ENCODE data around the gene VWDE. TPM values are rescaled to one million over a fixed set of nuclear protein-coding genes. Genes with fewer than 3 reads are reported as not detected.
"Not testable (repeated sequence)": the region's sequence is repeated elsewhere in the genome, so short reads cannot be mapped to it uniquely, and the experiment has no call there.

Gene VWDE
- total and polyA plus RNA-seq, 9 donors: 0.79 to 5.8 (median 2.3) TPM

GRCh38 chr7:12402365-12402725 lies 1.3 kb downstream of the VWDE start:
- Histone ChIP-seq H3K4me3 (ENCODE audit: low read length) (no peak overlapping the region), H3K27me3 (ENCODE audit: control insufficient read depth, insufficient read depth, low read length) (peaks cover 13% of the 10 kb centered on the region), H3K9me3 (replicated peaks; ENCODE audit: control insufficient read depth, low read depth, low read length) (peaks cover 4% of the 10 kb centered on the region), H3K27ac (ENCODE audit: low read length) (no peak overlapping the region), H3K4me1 (ENCODE audit: control insufficient read depth, insufficient read depth, low read length) (peaks cover 4% of the 10 kb centered on the region), H3K36me3 (ENCODE audit: control insufficient read depth, insufficient read depth, low read length) (no peaks in the 10 kb centered on the region)
- no CpG with 5 or more reads among the region's 3 CpGs for WGBS (ENCODE audit: insufficient coverage)
- DNase-seq: no peak

GRCh38 chr7:12401538-12402364 lies 1.9 kb downstream of the VWDE start:
- WGBS (ENCODE audit: insufficient coverage): no CpG with 5 or more reads among the region's 9 CpGs
- no peak for DNase-seq
- Histone ChIP-seq H3K27me3 (ENCODE audit: control insufficient read depth, insufficient read depth, low read length) (peaks cover 13% of the 10 kb centered on the region), H3K4me1 (ENCODE audit: control insufficient read depth, insufficient read depth, low read length) (peaks cover 4% of the 10 kb centered on the region), H3K9me3 (replicated peaks; ENCODE audit: control insufficient read depth, low read depth, low read length) (peaks cover 4% of the 10 kb centered on the region), H3K36me3 (ENCODE audit: control insufficient read depth, insufficient read depth, low read length) (no peaks in the 10 kb centered on the region), H3K27ac (ENCODE audit: low read length) (no peak overlapping the region), H3K4me3 (ENCODE audit: low read length) (no peak overlapping the region)

GRCh38 chr7:12398186-12398585 lies 5.5 kb downstream of the VWDE start:
- H3K4me3 ChIP-seq (ENCODE audit: low read length): no peak overlapping the region
- DNase-seq: no peak
- H3K27ac ChIP-seq (ENCODE audit: low read length): no peak overlapping the region
- H3K36me3 ChIP-seq (ENCODE audit: control insufficient read depth, insufficient read depth, low read length): no peaks in the 10 kb centered on the region
- peaks cover 4% of the 10 kb centered on the region for H3K9me3 ChIP-seq (replicated peaks; ENCODE audit: control insufficient read depth, low read depth, low read length)
- H3K4me1 ChIP-seq (ENCODE audit: control insufficient read depth, insufficient read depth, low read length): peaks cover 1% of the 10 kb centered on the region
- H3K27me3 ChIP-seq (ENCODE audit: control insufficient read depth, insufficient read depth, low read length): peaks cover 3% of the 10 kb centered on the region

GRCh38 chr7:12397671-12398070 lies 6.0 kb downstream of the VWDE start:
- H3K4me3 ChIP-seq (ENCODE audit: low read length): no peak overlapping the region
- no peaks in the 10 kb centered on the region for H3K36me3 ChIP-seq (ENCODE audit: control insufficient read depth, insufficient read depth, low read length)
- WGBS (ENCODE audit: insufficient coverage): 100% methylated on average over 1 of the region's 4 CpGs
- peaks cover 4% of the 10 kb centered on the region for H3K9me3 ChIP-seq (replicated peaks; ENCODE audit: control insufficient read depth, low read depth, low read length)
- no peaks in the 10 kb centered on the region for H3K4me1 ChIP-seq (ENCODE audit: control insufficient read depth, insufficient read depth, low read length)
- no peak overlapping the region for H3K27ac ChIP-seq (ENCODE audit: low read length)
- no peak for DNase-seq
- H3K27me3 ChIP-seq (ENCODE audit: control insufficient read depth, insufficient read depth, low read length): peaks cover 2% of the 10 kb centered on the region

GRCh38 chr7:12396670-12397069 lies 7.0 kb downstream of the VWDE start:
- not testable (repeated sequence) for H3K4me1 ChIP-seq (ENCODE audit: control insufficient read depth, insufficient read depth, low read length); H3K27me3 ChIP-seq (ENCODE audit: control insufficient read depth, insufficient read depth, low read length); H3K4me3 ChIP-seq (ENCODE audit: low read length); DNase-seq; H3K27ac ChIP-seq (ENCODE audit: low read length); H3K9me3 ChIP-seq (replicated peaks; ENCODE audit: control insufficient read depth, low read depth, low read length); H3K36me3 ChIP-seq (ENCODE audit: control insufficient read depth, insufficient read depth, low read length)
- no CpG with 5 or more reads among the region's 1 CpG for WGBS (ENCODE audit: insufficient coverage)

- WGBS (ENCODE audit: insufficient coverage): 89% methylated on average over 1 of the region's 5 CpGs
- Histone ChIP-seq H3K27ac (ENCODE audit: low read length) (no peak overlapping the region), H3K27me3 (ENCODE audit: control insufficient read depth, insufficient read depth, low read length) (no peaks in the 10 kb centered on the region), H3K4me3 (ENCODE audit: low read length) (no peak overlapping the region), H3K4me1 (ENCODE audit: control insufficient read depth, insufficient read depth, low read length) (no peaks in the 10 kb centered on the region), H3K36me3 (ENCODE audit: control insufficient read depth, insufficient read depth, low read length) (no peaks in the 10 kb centered on the region), H3K9me3 (replicated peaks; ENCODE audit: control insufficient read depth, low read depth, low read length) (no peaks in the 10 kb centered on the region)
- DNase-seq: no peak
Measured at GRCh38 chr7:12391922-12392615, 11.6 kb downstream of the VWDE start.

GRCh38 chr7:12389089-12389700 lies 14.5 kb downstream of the VWDE start:
- H3K36me3 ChIP-seq (ENCODE audit: control insufficient read depth, insufficient read depth, low read length): no peaks in the 10 kb centered on the region
- peaks cover 2% of the 10 kb centered on the region for H3K4me1 ChIP-seq (ENCODE audit: control insufficient read depth, insufficient read depth, low read length)
- WGBS (ENCODE audit: insufficient coverage): no CpG with 5 or more reads among the region's 1 CpG
- no peak overlapping the region for H3K4me3 ChIP-seq (ENCODE audit: low read length)
- H3K27me3 ChIP-seq (ENCODE audit: control insufficient read depth, insufficient read depth, low read length): no peaks in the 10 kb centered on the region
- H3K27ac ChIP-seq (ENCODE audit: low read length): no peak overlapping the region
- no peaks in the 10 kb centered on the region for H3K9me3 ChIP-seq (replicated peaks; ENCODE audit: control insufficient read depth, low read depth, low read length)
- DNase-seq: peak; percentile 61

- Histone ChIP-seq H3K4me3 (ENCODE audit: low read length) (no peak overlapping the region), H3K36me3 (ENCODE audit: control insufficient read depth, insufficient read depth, low read length) (no peaks in the 10 kb centered on the region), H3K4me1 (ENCODE audit: control insufficient read depth, insufficient read depth, low read length) (peaks cover 2% of the 10 kb centered on the region), H3K27ac (ENCODE audit: low read length) (no peak overlapping the region), H3K9me3 (replicated peaks; ENCODE audit: control insufficient read depth, low read depth, low read length) (no peaks in the 10 kb centered on the region), H3K27me3 (ENCODE audit: control insufficient read depth, insufficient read depth, low read length) (no peaks in the 10 kb centered on the region)
- 53% methylated on average over 2 of the region's 5 CpGs for WGBS (ENCODE audit: insufficient coverage)
- DNase-seq: no peak
Measured at GRCh38 chr7:12386313-12386740, 17.3 kb downstream of the VWDE start.

- no peaks in the 10 kb centered on the region for H3K36me3 ChIP-seq (ENCODE audit: control insufficient read depth, insufficient read depth, low read length)
- no peaks in the 10 kb centered on the region for H3K27me3 ChIP-seq (ENCODE audit: control insufficient read depth, insufficient read depth, low read length)
- no peak for DNase-seq
- WGBS (ENCODE audit: insufficient coverage): no CpG with 5 or more reads among the region's 2 CpGs
- H3K27ac ChIP-seq (ENCODE audit: low read length): no peak overlapping the region
- no peaks in the 10 kb centered on the region for H3K9me3 ChIP-seq (replicated peaks; ENCODE audit: control insufficient read depth, low read depth, low read length)
- peaks cover 2% of the 10 kb centered on the region for H3K4me1 ChIP-seq (ENCODE audit: control insufficient read depth, insufficient read depth, low read length)
- H3K4me3 ChIP-seq (ENCODE audit: low read length): no peak overlapping the region
Measured at GRCh38 chr7:12385364-12385786, 18.3 kb downstream of the VWDE start.

- Histone ChIP-seq H3K27ac (ENCODE audit: low read length) (no peak overlapping the region), H3K9me3 (replicated peaks; ENCODE audit: control insufficient read depth, low read depth, low read length) (no peaks in the 10 kb centered on the region), H3K4me1 (ENCODE audit: control insufficient read depth, insufficient read depth, low read length) (peaks cover 2% of the 10 kb centered on the region), H3K4me3 (ENCODE audit: low read length) (no peak overlapping the region), H3K27me3 (ENCODE audit: control insufficient read depth, insufficient read depth, low read length) (no peaks in the 10 kb centered on the region), H3K36me3 (ENCODE audit: control insufficient read depth, insufficient read depth, low read length) (no peaks in the 10 kb centered on the region)
- DNase-seq: no peak
- no CpG with 5 or more reads among the region's 3 CpGs for WGBS (ENCODE audit: insufficient coverage)
Measured at GRCh38 chr7:12383377-12383776, 20.3 kb downstream of the VWDE start.

All from muscle of leg (tissue), 11 donors.